ENCODE results near the gene CCDC92.

Gene CCDC92

GRCh38 chr12:123958876-123959275, 13.8 kb downstream of the CCDC92 start:
- Histone ChIP-seq H3K27ac (no peak overlapping the region), H3K4me3 (no peak overlapping the region)
- DNase-seq (ENCODE audit: low spot score): peak; percentile 29
- TF ChIP-seq CTCF (IDR thresholded peaks at IDR 0.05): no peak

GRCh38 chr12:123958462-123958861, 14.2 kb downstream of the CCDC92 start:
- H3K27ac ChIP-seq: no peak overlapping the region
- TF ChIP-seq CTCF (IDR thresholded peaks at IDR 0.05): no peak

GRCh38 chr12:123957196-123957595, 15.4 kb downstream of the CCDC92 start:
- TF ChIP-seq CTCF (IDR thresholded peaks at IDR 0.05): no peak
- DNase-seq (ENCODE audit: low spot score): peak; percentile 43
- H3K4me3 ChIP-seq: no peak overlapping the region
- no peak overlapping the region for H3K27ac ChIP-seq

More at GRCh38 chr12:123958462-123958861, 14.2 kb downstream of the CCDC92 start:
- H3K4me3 ChIP-seq: no peak overlapping the region
- DNase-seq (ENCODE audit: low spot score): peak; percentile 24

GRCh38 chr12:123956249-123956648, 16.4 kb downstream of the CCDC92 start:
- no peak for TF ChIP-seq CTCF (IDR thresholded peaks at IDR 0.05)

GRCh38 chr12:123954647-123955350, 17.8 kb downstream of the CCDC92 start:
- H3K27ac ChIP-seq: no peak overlapping the region
- TF ChIP-seq CTCF (IDR thresholded peaks at IDR 0.05): no peak
- peak; percentile 52 for DNase-seq (ENCODE audit: low spot score)
- no peak overlapping the region for H3K4me3 ChIP-seq

More at GRCh38 chr12:123956249-123956648, 16.4 kb downstream of the CCDC92 start:
- peak; percentile 53 for DNase-seq (ENCODE audit: low spot score)
- Histone ChIP-seq H3K27ac (no peak overlapping the region), H3K4me3 (no peak overlapping the region)

- TF ChIP-seq CTCF (IDR thresholded peaks at IDR 0.05): no peak
- no peak overlapping the region for H3K4me3 ChIP-seq
- H3K27ac ChIP-seq: no peak overlapping the region
- DNase-seq (ENCODE audit: low spot score): peak; percentile 14
Observed at GRCh38 chr12:123952037-123952436, 20.6 kb downstream of the CCDC92 start.

- H3K4me3 ChIP-seq: no peak overlapping the region
- DNase-seq (ENCODE audit: low spot score): peak; percentile 50
- TF ChIP-seq CTCF (IDR thresholded peaks at IDR 0.05): no peak
- H3K27ac ChIP-seq: no peak overlapping the region
Observed at GRCh38 chr12:123951467-123951866, 21.2 kb downstream of the CCDC92 start.
